ENCODE measurements around the gene XDH. TPM values are rescaled to one million over a fixed set of nuclear protein-coding genes. Genes with fewer than 3 reads are reported as not detected.

The XDH gene
- total RNA-seq, 4 donors from 2014 or later: 19.0 to 108 (median 92.3) TPM

DNA sequence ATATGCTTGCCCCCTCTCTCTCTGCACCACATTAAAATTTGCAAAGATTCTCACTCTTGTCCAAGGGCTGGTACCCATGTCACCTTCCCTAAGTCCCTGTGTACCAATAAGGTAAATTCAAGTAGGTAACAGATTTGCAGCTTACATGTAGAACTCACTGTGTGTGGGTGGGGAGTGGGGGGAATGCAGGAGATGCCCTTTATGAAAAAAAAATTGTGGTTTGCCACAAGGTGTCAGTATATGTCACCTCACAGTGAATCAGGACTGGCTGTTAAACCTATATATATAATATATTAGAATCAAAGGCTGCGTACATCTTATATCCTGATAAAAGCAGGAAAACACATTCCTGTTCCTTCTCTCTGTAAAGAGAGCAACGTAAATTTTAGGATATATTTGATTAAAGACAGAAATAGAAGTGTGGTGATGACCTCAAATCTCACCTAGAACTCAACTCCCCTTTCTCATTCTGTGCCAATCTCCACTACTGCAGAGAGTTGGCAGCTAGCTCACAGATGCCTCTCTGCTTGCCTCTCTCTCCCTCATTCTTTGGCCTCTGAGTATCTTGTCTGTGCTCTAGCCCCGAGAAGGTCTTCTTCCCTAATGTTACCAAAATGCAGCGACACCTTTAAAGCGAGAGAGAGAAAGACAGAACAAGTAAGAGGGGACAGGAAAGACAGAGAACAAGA is 536 bp downstream of the XDH start:
- no peak for TF ChIP-seq POLR2A (IDR thresholded peaks at IDR 0.05)
- TF ChIP-seq, protein P1, sequence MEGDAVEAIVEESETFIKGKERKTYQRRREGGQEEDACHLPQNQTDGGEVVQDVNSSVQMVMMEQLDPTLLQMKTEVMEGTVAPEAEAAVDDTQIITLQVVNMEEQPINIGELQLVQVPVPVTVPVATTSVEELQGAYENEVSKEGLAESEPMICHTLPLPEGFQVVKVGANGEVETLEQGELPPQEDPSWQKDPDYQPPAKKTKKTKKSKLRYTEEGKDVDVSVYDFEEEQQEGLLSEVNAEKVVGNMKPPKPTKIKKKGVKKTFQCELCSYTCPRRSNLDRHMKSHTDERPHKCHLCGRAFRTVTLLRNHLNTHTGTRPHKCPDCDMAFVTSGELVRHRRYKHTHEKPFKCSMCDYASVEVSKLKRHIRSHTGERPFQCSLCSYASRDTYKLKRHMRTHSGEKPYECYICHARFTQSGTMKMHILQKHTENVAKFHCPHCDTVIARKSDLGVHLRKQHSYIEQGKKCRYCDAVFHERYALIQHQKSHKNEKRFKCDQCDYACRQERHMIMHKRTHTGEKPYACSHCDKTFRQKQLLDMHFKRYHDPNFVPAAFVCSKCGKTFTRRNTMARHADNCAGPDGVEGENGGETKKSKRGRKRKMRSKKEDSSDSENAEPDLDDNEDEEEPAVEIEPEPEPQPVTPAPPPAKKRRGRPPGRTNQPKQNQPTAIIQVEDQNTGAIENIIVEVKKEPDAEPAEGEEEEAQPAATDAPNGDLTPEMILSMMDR (IDR thresholded peaks at IDR 0.05): peak in 4 of 6 experiments; percentile 18 to 63 (median 53)
- H3K27ac ChIP-seq: peak overlapping the region in 3 of 4 donors; percentile 47 to 83 (median 81)

DNA sequence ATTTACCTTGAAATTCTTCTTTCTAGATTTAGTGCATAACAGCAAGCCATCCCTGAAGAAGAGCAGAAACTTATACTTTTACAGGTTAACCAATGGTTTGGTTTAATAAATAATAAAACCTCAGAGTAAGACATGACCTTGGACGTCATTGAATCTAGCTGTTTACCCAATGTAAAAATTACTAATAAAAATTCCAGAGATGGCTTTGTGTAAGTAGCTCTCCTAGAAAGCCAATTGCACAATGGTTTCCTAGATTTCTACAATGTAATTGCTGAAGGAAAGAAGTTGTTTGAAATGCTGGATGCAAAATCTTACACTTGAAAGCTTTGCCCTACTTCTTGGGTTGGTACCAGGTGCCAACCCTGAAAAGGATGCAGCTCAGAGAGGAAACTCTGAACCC is 1.5 kb downstream of the XDH start:
- Histone ChIP-seq H3K9me3 (no peaks in the 10 kb centered on the region), H3K4me1 (peaks cover 0 to 17% (median 0%) of the 10 kb centered on the region in 4 donors), H3K4me3 (peak overlapping the region in 2 of 4 donors; percentile 49 to 55), H3K36me3 (no peaks in the 10 kb centered on the region), H3K27ac (no peak overlapping the region), H3K27me3 (no peaks in the 10 kb centered on the region)
- DNase-seq: no peak
- no peak for TF ChIP-seq POLR2A (IDR thresholded peaks at IDR 0.05)
- TF ChIP-seq, protein P1 (IDR thresholded peaks at IDR 0.05): no peak

More for the DNA sequence above, 536 bp downstream of the XDH start:
- Histone ChIP-seq H3K4me1 (peaks cover 0 to 17% (median 0%) of the 10 kb centered on the region in 4 donors), H3K9me3 (peaks cover 0 to 3% (median 0%) of the 10 kb centered on the region in 4 donors), H3K4me3 (peak overlapping the region in 3 of 4 donors; percentile 10 to 55 (median 49)), H3K27me3 (no peaks in the 10 kb centered on the region), H3K36me3 (no peaks in the 10 kb centered on the region)
- DNase-seq: no peak

DNA sequence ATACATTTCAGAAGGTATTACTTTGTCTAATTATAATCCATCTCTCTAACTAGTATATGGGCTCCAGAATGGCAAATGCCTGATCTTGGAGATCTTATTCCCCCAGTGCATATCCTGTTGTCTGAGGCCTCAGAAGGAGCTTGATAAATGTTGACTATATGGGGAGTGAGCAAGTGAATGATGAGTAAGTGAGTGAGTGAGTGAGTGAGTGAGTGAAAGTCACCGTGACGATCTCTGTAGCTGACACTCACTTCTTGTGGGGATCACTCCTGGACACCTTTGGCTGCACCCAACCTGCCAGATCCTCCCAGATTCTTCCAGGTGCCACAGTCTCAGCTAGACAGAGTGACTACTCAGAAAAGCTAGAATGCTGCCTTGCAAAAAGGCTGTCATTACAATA is 2.8 kb downstream of the XDH start:
- Histone ChIP-seq H3K36me3 (no peaks in the 10 kb centered on the region), H3K27me3 (no peaks in the 10 kb centered on the region), H3K27ac (no peak overlapping the region), H3K9me3 (no peaks in the 10 kb centered on the region), H3K4me3 (no peak overlapping the region), H3K4me1 (peaks cover 0 to 15% (median 0%) of the 10 kb centered on the region in 4 donors)
- DNase-seq: no peak
- TF ChIP-seq, protein P1 (IDR thresholded peaks at IDR 0.05): no peak
- no peak for TF ChIP-seq POLR2A (IDR thresholded peaks at IDR 0.05)

DNA sequence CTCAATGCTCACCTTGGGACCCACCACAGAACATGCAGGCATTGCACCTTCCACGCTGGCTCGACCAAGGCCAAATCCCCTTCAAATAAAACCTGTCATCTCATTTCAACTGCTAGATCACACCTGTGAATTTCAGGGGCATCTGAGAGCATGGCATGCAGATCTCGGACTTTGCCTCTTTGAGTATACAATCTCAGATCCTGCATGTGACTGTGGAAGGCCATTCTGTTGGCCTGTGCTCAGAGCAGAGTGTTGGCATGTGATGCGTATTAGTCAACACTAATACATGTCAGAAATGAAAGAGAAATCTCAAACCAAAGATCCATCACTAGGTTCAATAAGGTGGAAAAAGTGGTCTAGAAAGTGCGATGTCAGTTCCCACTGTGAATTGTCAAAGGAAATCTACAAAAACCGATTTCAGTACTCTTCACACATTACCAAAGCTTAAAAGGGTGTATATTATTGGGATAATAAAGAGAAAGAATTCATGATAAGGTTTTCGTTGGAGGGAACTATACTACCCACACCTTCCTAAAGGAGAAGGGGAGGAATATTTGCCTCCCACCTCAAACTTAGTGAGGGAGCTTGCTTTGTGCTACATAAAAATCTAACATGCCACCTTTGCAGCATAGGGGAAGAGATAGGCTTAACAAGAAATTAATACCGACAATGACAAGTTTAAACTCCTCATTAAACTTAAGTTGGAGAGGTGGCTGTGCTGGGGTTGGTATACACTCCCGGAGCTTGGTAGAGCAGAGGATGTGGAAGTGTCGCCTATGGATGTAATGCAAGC is 7.8 kb downstream of the XDH start:
- TF ChIP-seq, protein P1 (IDR thresholded peaks at IDR 0.05): no peak
- TF ChIP-seq POLR2A (IDR thresholded peaks at IDR 0.05): no peak
- DNase-seq: peak in 1 of 3 donors; percentile 73
- no peak overlapping the region for H3K4me3 ChIP-seq
- H3K36me3 ChIP-seq: no peaks in the 10 kb centered on the region
- H3K27me3 ChIP-seq: no peaks in the 10 kb centered on the region
- no peaks in the 10 kb centered on the region for H3K4me1 ChIP-seq
- H3K27ac ChIP-seq: peak overlapping the region in 1 of 4 donors; percentile 16
- H3K9me3 ChIP-seq: no peaks in the 10 kb centered on the region

DNA sequence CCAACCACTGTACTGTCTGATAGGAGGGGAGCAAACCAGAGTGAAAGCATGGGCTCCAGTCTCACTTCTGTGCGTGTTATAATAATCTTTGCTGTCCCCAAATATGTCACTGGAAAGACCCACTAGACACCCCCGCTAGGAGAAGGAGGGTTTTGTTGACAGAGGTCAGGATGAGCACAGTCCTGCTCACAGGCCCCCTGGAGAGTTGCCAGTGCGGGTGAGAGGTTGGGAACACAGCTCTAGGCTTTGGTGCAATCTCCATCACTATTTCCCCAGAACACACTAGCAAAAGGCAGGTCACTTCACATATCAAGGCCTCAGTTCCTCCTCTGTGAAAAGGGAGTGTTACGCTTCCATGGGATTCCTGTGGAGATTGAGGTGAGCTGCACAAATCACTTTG is 9.7 kb downstream of the XDH start:
- no peaks in the 10 kb centered on the region for H3K36me3 ChIP-seq
- no peaks in the 10 kb centered on the region for H3K27me3 ChIP-seq
- no peaks in the 10 kb centered on the region for H3K9me3 ChIP-seq
- H3K4me3 ChIP-seq: no peak overlapping the region
- H3K27ac ChIP-seq: no peak overlapping the region
- TF ChIP-seq, protein P1 (IDR thresholded peaks at IDR 0.05): no peak
- no peak for TF ChIP-seq POLR2A (IDR thresholded peaks at IDR 0.05)
- DNase-seq: no peak
- no peaks in the 10 kb centered on the region for H3K4me1 ChIP-seq

All from Peyer's patch (tissue), 4 donors.